NCI-H146 (cell line): ENCODE results near the gene MS4A4A.
"Not testable (repeated sequence)": the region's sequence is repeated elsewhere in the genome, so short reads cannot be mapped to it uniquely, and the experiment has no call there.

Source experiments
- DNase-seq: peaks from one replicate; lab custom pipeline; 2025; lab: John Stamatoyannopoulos, UW

Gene MS4A4A

DNA sequence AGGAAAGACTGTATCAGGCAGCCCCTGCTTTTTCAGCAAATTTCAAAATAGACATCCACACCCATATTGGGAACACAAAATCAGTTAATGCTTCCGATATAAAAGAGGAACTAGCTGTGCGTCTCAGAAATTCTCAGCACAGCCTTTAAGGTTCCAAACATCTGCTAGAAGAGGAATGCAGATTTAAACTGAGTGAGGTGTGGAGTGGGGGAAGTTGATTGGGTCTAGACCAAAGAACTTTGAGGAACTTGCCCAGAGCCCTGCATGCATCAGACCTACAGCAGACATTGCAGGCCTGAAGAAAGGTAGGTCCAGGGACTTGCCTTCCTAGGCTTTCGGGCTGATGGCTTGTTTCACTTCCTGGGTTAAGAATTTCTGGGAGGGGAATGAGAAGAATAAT, at the start of gene MS4A4A:
Gene MS4A4A (plus strand): TSS at position 255 of the 400 bp plus-strand sequence. CDS start 10 bp downstream, at position 265.
- DNase-seq = no peak

DNA sequence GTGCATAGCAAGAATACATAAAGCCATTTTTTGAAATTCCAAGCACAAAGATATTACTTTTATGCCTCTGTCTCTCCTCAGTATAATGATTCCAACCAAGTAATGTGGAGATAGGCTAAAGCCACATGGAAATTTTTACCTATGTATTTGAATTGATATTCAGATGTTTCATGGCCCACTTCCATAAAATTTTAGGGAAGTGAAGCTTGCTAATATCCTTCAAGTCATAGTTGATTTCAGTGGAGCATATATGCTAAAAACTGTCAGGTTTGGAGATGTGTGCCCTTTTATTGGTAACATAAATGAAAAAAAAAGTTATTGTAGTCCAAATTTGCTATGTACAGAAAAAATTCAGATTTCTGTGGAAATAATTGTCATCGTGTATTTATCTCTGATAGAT, 49.8 kb upstream of the MS4A4A start:
- no peak for DNase-seq

DNA sequence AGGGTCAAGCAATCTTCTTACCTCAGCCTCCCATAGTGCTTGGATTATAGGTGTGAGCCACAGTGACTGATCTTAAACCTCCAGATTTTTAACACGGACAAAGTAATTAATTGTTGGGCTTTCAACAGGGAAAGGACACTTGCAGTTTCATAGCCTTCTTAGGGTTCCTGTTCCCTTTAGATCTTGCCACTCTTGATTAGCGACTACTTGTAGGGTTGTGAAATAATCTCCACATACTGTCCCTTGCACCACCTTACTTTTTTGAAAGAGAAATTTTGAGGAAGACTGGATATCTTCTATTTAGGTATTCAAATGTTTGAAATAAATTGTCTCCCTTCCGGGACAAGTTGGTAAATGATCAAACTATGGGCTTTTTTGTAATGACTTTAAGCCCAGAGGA, 45.1 kb upstream of the MS4A4A start:
- DNase-seq = no peak

DNA sequence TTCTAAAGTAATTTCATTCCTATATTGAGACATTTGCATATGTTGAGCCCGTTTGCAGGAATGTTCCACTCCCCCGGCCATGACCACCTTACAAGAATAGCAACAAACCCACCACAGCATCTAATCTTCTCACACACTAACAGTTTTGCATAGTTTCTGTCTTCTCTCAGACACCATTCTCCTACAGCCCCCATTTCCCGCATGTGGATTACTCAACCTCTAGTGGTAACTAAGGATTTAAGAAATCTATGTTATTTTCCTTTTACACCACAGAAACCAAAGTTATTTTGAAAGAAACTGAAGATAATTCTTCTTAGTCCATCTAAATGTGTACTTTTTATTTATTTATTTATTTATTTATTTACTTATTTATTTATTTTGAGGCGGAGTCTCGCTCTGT, 39.8 kb upstream of the MS4A4A start:
- no peak for DNase-seq

DNA sequence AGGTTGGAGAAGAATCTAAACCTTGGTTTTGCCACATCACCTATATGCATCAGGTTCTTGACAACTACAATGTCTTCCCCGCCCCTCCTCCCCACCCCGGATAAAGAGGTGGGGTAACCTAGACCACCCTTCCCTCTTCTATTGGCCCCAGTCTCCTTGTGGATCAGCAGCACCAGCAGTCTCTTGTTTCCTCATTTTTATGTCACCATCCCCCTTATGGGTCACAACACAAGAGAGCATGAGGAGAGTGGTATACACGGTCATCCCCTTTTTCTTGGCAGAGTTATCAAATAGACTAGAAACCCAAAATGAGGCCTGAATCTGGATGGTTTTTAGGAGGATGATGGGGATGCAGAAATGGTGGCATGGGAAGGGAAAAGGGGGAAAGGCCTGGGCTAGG, 38.7 kb upstream of the MS4A4A start:
- no peak for DNase-seq

DNA sequence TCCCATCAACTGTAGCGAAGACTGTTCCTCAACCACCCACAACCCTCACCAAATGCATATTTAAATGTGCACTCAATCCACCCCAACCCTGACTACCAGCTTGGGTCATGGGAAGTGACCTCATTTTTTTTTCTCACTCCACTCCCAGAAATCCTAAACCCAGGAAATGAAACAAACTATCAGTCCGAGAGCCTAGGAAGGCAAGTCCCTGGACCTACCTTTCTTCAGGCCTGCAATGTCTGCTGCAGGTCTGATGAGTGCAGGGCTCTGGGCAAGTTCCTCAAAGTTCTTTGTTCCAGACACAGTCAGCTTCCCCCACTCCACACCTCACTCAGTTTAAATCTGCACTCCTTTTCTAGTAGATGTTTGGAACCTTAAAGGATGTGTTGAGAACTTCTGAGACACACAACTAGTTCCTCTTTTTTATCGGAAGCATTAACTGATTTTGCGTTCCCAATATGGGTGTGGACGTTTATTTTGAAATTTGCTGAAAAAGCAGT, 37.7 kb upstream of the MS4A4A start, which contains the start of gene MS4A4E:
Gene MS4A4E (minus strand): TSS at position 398 of the 500 bp plus-strand sequence. CDS start 13,082 bp downstream, outside the sequence.
- no peak for DNase-seq

DNA sequence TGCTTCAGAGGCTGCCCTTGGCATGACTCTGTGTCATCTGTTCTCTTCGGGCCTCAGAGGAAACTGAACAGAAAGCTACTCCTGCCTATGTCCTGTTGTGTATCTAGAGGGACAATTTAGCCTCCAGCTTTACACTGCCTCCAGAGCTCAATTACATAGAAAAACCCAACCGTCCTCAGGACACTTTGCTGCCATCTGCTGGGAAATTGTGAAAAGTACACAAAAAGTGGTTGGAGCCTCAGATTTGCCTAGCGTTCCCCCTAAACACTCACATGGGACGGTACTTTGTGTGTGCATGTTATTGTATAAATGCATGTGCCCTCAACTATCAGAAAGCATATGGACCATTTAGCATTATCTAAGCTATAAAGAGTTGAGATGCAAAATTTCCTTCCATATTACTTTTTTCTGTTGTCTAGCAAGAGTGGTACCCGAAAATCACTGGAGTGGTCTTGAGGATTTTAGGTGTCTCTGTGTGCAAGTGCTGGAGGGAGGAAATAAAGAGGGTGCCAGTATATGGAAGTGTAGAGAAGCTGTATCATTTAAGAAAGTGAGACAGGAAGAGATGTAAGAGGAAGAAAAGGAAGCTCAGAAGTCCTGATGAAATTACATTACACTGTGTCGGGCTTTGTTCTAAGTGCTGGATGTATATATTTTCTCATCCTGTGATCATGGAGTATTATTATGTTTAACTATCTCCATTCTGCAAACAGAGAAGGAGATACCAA, 28.8 kb upstream of the MS4A4A start:
- peak; percentile 2 for DNase-seq

DNA sequence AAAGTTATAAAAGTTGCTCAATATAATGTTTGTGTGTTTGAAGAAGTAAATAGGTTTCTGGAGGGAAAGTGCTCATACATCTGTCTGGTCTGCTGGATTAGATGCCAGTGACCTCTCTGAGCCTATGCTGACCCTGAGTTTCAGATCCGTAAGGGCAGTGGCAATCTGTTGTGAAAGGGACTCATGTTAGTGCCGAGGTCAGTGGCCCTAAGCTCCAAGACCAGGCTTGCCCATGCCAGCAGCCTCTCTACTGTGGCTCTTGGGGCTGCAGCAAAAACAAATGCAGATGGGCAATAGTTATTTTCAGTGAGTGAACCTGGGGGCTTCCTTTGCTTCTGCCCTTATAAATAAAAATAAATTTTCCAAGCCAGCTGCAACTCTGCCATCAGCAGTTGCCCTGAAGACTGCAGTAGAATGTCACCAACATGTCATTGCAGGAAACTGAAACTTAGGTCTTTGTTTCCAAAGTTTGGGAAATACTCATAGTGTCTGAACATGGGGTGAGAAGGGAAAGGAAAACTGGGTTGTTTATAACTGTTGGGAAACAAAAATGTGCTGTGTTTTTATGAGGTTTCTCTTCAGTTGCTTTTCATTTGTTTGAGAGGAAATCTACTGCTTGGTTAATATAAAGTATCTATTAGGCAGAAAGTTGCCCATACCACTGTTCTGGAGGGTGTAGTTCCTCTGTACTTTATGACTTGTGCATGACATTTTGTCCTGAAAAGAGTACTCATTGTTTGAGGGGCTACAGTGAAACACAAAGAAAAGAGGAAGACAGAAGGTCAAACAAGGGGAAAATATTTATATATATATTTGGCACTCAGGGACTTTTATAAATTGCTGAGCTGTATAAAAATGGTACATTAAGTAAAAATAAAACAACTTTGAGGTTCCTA, 28.0 kb upstream of the MS4A4A start:
- no peak for DNase-seq

DNA sequence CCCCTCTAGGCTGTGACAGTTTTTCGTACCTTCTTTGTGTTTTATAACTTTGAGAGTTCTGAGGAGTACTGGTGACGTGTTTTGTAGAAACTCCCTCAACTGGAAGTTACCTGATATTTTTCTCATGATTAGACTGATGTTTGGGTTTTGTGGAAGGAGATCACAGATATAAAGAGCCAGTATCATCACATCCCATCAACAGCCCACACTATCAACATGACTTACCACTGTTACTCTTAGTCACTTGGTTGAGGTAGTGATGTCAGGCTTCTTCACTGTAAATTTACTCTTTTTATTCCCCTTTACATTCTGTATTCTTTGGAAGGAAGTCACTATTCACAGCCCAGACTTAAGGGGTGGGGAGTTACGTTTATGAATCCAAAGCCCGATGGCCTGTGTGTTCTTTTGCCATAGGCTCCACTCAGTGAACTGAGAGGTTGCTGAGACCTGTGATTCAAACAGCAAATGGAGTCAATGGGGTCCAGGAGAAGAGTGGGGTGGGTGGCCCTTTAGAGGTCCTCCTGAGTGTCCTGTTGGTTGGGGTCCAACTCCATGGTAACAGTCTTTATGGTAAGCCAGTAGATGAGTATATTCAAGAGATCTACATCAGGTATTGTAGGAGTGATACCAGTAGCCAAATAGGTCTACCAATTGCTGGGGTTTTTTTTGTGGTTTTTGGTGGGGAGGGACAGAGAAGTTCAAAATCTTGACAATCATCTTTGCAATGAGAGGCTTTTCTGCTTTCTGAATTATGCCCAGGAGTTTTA, 22.3 kb upstream of the MS4A4A start:
- no peak for DNase-seq

DNA sequence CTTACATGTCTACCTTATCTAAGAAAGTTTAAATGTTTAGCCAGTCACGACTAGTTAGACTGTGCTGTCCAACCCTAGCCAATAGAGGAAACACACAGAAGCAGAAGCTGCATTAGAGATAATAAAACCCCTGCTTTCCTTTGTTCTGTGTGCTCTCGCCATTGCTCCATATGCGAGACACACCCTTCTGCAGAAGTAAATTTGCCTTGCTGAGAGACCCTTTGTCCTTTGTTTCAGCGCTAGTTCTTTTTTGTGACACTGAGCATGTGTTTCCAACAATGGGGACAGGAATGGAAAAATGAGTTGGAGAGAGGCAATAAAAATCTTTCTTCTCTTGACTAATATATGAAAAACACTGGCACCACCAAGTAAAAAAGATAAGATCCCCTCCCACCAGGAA, 19.5 kb upstream of the MS4A4A start:
- no peak for DNase-seq

DNA sequence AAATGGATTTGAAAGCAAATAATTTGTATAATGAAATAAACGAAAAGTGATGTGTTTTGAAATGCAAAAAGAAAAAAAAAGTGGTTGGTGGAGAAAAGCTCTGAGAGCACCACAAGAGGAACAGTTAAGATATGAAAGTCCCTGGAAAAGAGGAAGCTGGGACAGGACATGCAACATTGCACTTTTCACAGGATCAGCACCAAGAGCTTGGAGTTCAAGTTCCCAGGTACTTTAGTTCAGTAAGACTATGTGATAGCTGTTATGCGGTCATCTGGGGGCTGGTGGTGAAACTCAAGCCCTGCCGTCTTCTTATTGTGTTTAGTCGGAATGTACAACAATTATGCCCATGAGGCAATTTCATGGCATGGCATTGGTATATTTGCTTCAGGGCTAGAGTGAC, 17.1 kb upstream of the MS4A4A start:
- no peak for DNase-seq

DNA sequence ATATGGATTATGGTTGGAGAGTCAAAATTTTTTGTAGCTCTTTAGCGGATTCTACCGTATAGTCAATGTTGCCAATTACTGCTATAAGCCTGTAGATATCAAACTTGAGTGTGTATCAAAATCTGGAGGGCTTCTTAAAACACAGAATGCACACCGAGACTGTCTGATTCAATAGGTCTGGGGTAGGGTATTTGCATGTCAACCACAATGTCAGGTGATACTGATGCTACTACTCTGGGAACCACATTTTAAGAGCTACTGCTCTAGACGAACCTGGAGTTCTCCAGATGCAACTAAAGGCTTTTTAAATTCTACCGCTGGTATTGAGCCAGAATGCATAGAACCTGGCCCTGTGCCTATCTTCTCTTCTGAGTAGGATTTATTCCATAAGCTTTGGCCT, 15.8 kb upstream of the MS4A4A start:
- no peak for DNase-seq

DNA sequence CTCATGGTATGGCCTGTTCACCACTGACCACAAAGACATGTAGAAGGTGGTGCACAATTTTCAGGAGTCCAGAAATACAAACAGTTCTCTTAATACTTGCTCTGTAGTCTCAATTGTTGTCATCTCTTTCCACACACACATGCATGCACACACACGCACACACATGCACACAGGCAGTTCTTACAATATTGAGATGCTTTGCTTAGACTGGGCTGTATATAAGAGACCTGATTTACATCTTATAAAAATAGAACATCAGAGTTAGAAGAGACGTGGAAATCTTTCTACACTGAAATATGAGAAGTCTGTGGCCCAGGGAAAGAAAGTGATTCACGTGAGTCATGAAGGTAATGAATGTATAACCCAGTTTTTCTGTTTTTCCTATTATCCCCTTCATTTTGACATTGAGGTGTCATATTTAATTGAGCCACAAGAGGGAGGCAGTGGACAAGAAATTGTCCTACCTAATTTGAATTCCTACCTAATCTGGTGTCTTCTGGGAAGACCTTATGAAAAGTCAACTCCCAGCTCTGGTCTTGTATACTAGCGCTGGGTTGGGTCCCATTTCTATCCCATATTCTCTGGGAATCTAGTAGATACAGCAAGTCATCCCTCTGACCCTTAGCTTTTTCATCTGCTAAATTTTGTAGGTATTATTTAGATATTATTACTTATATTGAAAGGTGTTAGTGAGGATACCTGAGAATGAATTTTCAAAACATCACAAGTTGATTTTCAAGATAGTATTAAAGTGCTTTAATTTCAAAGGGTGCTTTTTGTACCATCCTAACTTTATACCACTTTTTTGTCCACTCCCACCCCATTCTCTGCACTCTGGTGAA, 14.9 kb upstream of the MS4A4A start:
- peak; percentile 26 for DNase-seq

DNA sequence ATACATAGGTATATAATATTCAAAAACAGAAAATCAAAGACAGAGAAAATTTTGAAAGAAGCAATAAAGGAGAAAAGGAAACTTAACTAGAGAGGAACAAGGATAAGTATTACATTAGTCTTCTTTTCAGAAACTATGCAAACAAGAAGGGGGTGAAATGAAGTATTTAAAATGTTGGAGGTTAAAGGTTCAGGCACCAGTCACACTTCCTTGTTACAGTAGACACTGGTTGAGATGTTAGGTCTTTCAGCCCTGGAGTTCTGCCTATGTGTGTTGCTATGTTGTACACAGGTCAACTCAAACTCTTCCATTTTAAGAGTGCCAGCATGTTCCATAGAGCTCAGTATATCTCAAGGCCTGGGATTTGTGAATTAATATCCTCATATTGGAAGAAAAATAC, 6.0 kb upstream of the MS4A4A start:
- DNase-seq = no peak

DNA sequence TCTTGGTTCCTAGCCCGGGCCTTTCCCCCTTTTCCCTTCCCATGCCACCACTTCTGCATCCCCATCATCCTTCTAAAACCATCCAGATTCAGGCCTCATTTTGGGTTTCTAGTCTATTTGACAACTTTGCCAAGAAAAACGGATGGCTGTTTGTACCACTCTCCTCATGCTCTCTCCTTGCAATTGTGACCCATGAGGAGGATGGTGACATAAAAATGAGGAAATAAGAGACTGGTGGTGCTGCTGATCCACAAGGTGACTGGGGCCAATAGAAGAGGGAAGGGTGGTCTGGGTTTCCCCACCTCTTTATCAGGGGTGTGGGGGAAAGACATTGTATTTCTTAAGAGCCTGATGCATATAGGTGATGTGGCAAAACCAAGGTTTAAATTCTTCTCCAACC, 1.0 kb downstream of the MS4A4A start:
- DNase-seq = no peak

DNA sequence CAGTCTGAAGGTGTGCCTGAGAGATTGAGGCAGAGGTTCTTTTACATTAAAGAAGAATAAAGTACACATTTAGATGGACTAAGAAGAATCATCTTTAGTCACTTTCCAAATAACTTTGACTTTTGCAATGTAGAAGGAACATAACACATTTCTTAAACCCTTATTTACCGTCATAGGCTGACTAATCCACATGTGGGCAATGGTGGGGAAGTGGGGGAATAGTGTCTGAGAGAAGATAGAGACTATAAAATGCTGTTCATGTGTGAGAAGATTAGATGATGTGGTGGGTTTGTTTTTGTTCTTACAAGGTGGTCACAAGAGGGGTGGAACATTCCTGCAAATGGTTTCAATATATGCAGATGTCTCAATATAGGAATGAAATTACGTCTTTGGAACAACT, 1.8 kb downstream of the MS4A4A start:
- DNase-seq = no peak

DNA sequence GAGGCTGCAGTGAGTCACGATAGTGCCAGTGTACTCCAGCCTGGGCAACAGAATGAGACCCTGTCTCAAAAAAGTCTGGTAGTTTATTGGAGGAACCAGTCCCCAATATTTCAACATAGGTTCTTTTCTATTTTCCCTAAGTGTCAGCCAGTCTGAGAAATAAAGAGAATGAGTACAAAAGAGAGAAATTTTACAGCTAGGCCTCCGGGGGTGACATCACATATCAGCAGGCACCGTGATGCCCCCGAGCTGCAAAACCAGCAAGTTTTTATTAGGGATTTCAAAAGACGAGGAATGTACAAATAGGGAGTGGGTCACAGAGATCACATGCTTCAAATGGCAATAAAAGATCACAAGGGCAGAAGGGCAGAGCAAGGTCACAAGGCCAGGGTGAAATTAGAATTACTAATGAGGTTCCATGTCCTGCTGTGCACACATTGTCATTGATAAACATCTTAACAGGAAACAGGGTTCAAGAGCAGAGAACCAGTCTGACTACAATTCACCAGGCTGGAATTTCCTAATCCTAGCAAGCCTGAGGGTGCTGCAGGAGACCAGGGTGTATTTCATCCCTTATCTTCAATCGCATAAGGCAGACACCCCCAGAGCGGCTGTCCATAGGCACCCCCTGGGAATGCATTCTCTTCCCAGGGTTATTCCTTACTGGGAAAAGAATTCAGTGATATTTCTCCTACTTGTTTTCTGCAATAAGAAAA, 5.1 kb downstream of the MS4A4A start:
- DNase-seq = not testable (repeated sequence)

DNA sequence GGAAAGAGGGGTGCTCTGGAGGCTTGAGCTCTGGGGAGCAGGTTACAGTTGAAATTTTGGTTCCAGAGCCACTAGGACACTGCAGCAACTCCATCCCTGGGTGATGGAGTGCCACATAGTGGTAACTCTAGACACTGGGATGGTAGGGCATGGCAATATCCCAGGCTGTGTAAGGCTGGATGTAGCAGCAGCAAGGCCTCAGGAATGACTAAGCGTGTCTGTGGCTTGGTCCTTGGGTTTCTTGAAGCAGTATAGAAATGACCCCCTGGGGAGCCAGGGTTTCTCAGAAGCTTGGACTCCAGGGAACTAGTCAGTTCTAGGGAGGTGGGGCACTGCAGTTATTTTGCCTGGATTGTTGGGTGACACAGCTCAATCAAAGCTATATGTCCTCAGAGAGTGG, 8.1 kb downstream of the MS4A4A start:
- DNase-seq = no peak

DNA sequence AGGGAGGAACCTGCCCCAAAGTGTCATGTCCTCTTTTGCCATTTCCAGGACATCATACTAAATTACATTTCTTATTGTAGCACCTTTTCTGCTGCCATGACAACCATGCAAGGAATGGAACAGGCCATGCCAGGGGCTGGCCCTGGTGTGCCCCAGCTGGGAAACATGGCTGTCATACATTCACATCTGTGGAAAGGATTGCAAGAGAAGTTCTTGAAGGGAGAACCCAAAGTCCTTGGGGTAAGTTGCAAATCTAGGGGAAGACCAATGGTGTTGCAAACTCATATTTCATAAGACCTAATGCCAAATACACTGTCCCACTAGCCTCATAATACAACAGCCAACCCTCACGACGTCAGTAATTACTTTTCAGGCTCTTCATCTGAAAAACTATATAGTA, 11.7 kb downstream of the MS4A4A start:
- DNase-seq = no peak

DNA sequence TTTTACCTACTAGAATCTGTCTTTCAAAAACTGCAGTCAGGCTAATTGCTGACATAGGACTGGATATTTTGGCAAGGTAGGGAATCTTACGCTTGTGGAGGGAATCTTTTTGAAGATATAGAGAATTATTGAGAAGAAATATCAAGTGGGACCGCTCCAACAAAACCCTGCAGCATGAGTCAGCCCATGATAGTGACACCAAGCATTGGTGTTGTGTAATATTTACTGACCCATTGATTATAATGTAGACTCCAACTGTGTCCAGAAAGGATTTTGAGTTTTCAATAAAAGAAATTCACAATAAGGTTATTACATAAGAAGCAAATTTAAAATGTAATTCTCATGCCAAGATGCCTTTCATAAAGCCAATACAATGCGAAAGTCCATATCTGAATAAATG, 20.7 kb downstream of the MS4A4A start:
- DNase-seq = no peak

DNA sequence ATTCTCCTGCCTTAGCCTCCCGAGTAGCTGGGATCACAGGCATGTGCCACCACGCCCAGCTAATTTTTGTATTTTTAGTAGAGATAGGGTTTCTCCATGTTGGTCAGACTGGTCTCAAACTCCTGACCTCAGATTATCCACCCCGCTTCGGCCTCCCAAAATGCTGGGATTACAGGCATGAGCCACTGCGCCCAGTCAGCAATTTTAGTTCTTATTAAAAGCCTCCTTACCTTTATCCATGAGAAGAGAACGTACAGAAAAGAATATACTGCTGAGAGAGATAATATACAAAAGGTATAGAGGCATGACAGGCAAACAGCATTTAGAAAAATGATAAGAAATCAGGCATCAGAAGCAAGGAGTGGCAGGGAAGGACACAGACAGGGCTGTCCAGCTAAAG, 21.4 kb downstream of the MS4A4A start:
- DNase-seq = not testable (repeated sequence)
